Measurements from ENCODE around the gene PANX2. TPM values are rescaled to one million over a fixed set of nuclear protein-coding genes. Genes with fewer than 3 reads are reported as not detected.

The PANX2 gene
- 0.32 and 0.43 TPM in 2 replicates for total RNA-seq

GRCh38 chr22:50170453-50171318 is at the start of gene PANX2:
PANX2 (plus strand) TSS chr22:50170731; CDS start chr22:50170731, 0 bp downstream.
- H3K4me3 ChIP-seq (ENCODE audit: low read depth, low read length) = peak within 1 kb of the TSS; percentile 52
- TF ChIP-seq, protein P1, sequence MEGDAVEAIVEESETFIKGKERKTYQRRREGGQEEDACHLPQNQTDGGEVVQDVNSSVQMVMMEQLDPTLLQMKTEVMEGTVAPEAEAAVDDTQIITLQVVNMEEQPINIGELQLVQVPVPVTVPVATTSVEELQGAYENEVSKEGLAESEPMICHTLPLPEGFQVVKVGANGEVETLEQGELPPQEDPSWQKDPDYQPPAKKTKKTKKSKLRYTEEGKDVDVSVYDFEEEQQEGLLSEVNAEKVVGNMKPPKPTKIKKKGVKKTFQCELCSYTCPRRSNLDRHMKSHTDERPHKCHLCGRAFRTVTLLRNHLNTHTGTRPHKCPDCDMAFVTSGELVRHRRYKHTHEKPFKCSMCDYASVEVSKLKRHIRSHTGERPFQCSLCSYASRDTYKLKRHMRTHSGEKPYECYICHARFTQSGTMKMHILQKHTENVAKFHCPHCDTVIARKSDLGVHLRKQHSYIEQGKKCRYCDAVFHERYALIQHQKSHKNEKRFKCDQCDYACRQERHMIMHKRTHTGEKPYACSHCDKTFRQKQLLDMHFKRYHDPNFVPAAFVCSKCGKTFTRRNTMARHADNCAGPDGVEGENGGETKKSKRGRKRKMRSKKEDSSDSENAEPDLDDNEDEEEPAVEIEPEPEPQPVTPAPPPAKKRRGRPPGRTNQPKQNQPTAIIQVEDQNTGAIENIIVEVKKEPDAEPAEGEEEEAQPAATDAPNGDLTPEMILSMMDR (IDR thresholded peaks at IDR 0.05; ENCODE audit: insufficient read depth, low read depth, low read length) = no peak
- no peak for DNase-seq (ENCODE audit: low read depth)

DNA sequence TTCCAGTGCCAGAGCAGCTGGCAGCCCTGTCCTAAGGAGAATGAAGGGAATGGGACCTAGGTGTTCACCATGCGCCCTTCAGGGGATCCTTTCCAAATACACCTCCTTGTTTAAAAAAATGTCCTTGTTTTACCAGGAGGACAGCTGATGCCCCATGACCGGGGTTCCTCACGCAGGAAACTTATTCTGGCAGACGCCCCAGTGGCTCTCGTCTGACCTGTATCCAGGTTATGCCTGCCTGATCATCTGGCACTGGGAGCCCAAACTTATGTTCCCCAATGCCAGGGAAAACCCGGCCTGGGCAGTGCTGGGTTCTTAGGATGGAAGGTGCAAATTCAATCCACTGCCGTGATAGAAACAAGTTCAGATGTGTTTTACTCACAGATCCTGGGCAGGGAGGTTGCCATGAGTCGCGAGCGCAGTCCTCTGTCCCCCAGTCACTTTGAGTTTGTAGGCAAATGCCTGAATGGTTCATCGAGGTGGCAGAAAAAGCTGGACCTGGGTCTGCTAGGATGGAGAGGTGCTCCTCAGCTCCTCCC is 49.3 kb upstream of the PANX2 start:
- no peak for DNase-seq (ENCODE audit: low read depth)

DNA sequence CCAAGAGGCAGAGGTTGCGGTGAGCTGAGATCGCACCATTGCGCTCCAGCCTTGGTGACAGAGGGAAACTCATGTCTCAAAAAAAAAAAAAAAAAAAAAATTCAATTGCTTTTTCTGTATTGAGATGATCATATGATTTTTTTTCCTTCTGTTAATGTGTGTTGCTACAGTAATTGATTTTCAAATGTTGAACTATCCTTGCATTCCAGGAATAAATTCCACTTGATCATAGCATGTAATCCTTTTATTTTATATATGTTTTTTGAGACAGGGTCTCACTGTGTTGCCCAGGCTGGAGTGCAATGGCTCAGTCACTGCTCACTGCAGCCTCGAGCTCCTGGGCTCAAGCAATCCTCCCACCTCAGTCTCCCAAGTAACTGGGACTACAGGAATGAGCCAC is 47.4 kb upstream of the PANX2 start:
- no peak for DNase-seq (ENCODE audit: low read depth)
- TF ChIP-seq, protein P1 (IDR thresholded peaks at IDR 0.05; ENCODE audit: insufficient read depth, low read depth, low read length) = no peak
- no peak overlapping the region for H3K4me3 ChIP-seq (ENCODE audit: low read depth, low read length)

More for the DNA sequence above, 49.3 kb upstream of the PANX2 start:
- TF ChIP-seq, protein P1 (IDR thresholded peaks at IDR 0.05; ENCODE audit: insufficient read depth, low read depth, low read length) = no peak
- no peak overlapping the region for H3K4me3 ChIP-seq (ENCODE audit: low read depth, low read length)

DNA sequence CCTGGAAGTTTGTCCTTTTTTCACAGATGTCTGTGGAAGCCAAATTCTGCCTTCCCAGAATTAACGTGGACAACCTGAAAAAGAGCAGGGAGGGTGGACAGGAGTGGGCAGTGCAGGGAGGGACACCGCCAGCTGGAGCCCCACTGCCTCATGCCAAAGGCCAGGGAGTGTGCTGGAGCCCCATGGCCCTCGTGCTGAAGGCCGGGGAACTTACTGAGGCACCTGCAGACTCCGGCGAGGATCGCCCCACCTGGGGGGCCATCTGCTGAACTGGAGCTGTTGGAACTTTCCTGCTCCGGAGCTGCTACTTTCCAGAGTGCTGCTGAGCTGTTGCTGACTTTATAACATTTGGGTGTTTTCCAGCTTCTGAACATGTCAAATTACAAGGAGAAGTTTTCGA is 45.5 kb upstream of the PANX2 start:
- TF ChIP-seq, protein P1 (IDR thresholded peaks at IDR 0.05; ENCODE audit: insufficient read depth, low read depth, low read length) = no peak
- no peak overlapping the region for H3K4me3 ChIP-seq (ENCODE audit: low read depth, low read length)
- DNase-seq (ENCODE audit: low read depth) = no peak

DNA sequence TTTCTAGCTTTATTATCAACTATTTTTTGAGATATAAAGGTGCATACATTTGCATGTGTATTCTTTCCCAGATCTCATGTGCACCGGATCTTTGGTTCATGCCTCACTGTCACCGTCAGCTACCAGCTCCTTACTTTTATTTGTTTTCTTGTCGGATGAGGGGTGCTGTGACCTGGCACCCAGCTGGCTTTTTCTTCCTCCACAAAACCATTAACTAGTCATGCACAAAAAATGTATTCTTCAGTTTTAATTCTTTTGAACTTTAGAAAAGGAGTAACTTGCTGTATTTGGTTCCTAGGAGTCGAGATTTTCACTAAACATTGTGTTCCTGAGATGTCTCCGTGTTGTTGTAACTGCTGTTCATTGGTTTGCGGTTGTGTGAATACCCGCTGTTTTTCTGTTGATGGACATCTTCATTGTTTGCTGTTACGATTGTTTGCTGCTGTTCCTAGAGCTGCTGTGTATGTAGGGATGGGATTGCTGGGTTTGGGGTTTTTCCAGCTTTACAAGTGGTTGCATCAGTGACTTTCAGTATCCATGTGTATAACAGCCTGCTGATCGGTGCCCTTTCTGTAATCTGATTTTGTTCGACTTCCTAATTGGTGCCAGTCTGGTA is 41.3 kb upstream of the PANX2 start:
- TF ChIP-seq, protein P1 (IDR thresholded peaks at IDR 0.05; ENCODE audit: insufficient read depth, low read depth, low read length) = no peak
- DNase-seq (ENCODE audit: low read depth) = peak; percentile 79
- no peak overlapping the region for H3K4me3 ChIP-seq (ENCODE audit: low read depth, low read length)

GRCh38 chr22:50131894-50132293 is 38.6 kb upstream of the PANX2 start:
- no peak for DNase-seq (ENCODE audit: low read depth)
- H3K4me3 ChIP-seq (ENCODE audit: low read depth, low read length) = no peak overlapping the region
- TF ChIP-seq, protein P1 (IDR thresholded peaks at IDR 0.05; ENCODE audit: insufficient read depth, low read depth, low read length) = no peak
